ENCODE results near the gene CLMP. TPM values are rescaled to one million over a fixed set of nuclear protein-coding genes. Genes with fewer than 3 reads are reported as not detected.

The CLMP gene
- total and polyA plus RNA-seq, 2 donors (not counting 3 experiments of a cell fraction or from before 2014, with no cell fraction given): 0.03 to 0.18 TPM

- intact Hi-C loops (cut with micrococcal nuclease): loop anchor here (5.0 kb wide), 1 partner anchor 50 kb away; no protein-coding TSS in a partner anchor
- Histone ChIP-seq H3K9ac (replicated peaks; ENCODE audit: extremely low read depth, insufficient read depth, low read length) (peak overlapping the region; percentile 18), H2AFZ (ENCODE audit: low read depth, low read length) (peak overlapping the region; percentile 86), H3K79me2 (ENCODE audit: control insufficient read depth, insufficient read depth, low read length) (no peaks in the 10 kb centered on the region), H4K20me1 (replicated peaks; ENCODE audit: control insufficient read depth, extremely low read depth, insufficient read depth, low read length) (no peaks in the 10 kb centered on the region), H3K9me3 (replicated peaks; ENCODE audit: control insufficient read depth, insufficient read depth, low read length) (no peaks in the 10 kb centered on the region), H3K4me2 (ENCODE audit: insufficient read depth, low read length) (no peak overlapping the region), H3K27ac (ENCODE audit: insufficient read depth, low read depth, low read length) (peak overlapping the region; percentile 36), H3K9me1 (replicated peaks; ENCODE audit: control insufficient read depth, extremely low read depth, insufficient read depth, low read length) (no peaks in the 10 kb centered on the region), H3K36me3 (ENCODE audit: control insufficient read depth in 2 of 2, extremely low read depth in 1 of 2, insufficient read depth in 2 of 2, low read length in 2 of 2) (no peaks in the 10 kb centered on the region), H3K27me3 (ENCODE audit: control insufficient read depth in 2 of 2, insufficient read depth in 2 of 2, low read length in 2 of 2) (no peaks in the 10 kb centered on the region), H3K4me3 (replicated peaks in 1 of 3; ENCODE audit: insufficient read depth in 1 of 3, low read depth in 1 of 3, low read length in 3 of 3) (no peak overlapping the region), H3K4me1 (ENCODE audit: control insufficient read depth, extremely low read depth, insufficient read depth, low read length) (peaks cover 9% of the 10 kb centered on the region)
- FAIRE-seq (peak; percentile 78), DNase-seq (ENCODE audit: low read depth, low spot score) (peak; percentile 33)
- no TSS peak for BruUV-seq (replicated peaks)
- ChIA-PET CTCF (interaction anchor here (0.7 to 2.4 kb wide), 7 partner anchors 14 to 124 kb away, joined by 3 to 10 read pairs (median 5); no protein-coding TSS in a partner anchor), POLR2A (no interaction called here)
- TF ChIP-seq CTCF (IDR thresholded peaks at IDR 0.05; ENCODE audit: extremely low read depth in 1 of 2, insufficient read depth in 1 of 2, low read depth in 1 of 2, low read length in 2 of 2): no peak
- TF ChIP-seq GATA2 (IDR thresholded peaks at IDR 0.05; ENCODE audit: insufficient read depth, insufficient read length, low read depth, low read length): no peak
- TF ChIP-seq POLR2AphosphoS5 (IDR thresholded peaks at IDR 0.05; ENCODE audit: insufficient read depth, low read depth, low read length): no peak
- TF ChIP-seq FOS (IDR thresholded peaks at IDR 0.05; ENCODE audit: borderline replicate concordance, insufficient read depth, low read length): no peak
- TF ChIP-seq MYC (IDR thresholded peaks at IDR 0.05; ENCODE audit: low read depth, low read length): no peak
- no peak for TF ChIP-seq POLR2A (IDR thresholded peaks at IDR 0.05; ENCODE audit: low read depth, low read length)
- no peak for TF ChIP-seq MAX (IDR thresholded peaks at IDR 0.05; ENCODE audit: insufficient read depth, insufficient read length)
- TF ChIP-seq EZH2 (IDR thresholded peaks at IDR 0.05; ENCODE audit: borderline replicate concordance, low read depth, low read length, severe bottlenecking): no peak
- no peak for TF ChIP-seq JUN (IDR thresholded peaks at IDR 0.05; ENCODE audit: borderline replicate concordance, insufficient read depth, insufficient read length, low read depth)
- dilution Hi-C loops (cut with MboI; ENCODE audit: extremely low pct_ligation_motif_present, low sequenced_read_pairs): no loop called here
Observed at GRCh38 chr11:123137431-123138224, 57.4 kb downstream of the CLMP start.
